Activated CD8-positive, alpha-beta memory T cell treated with anti-CD3 and anti-CD28 coated beads for 1 hour (primary cell): ENCODE results near the gene C2orf74.

Experiments used
- DNase-seq, 2 donors: peaks; one replicate each; pipeline ENCODE4 v3.0.0-alpha.2; 2020; ENCODE audit warnings: low read depth in 1 of 2; ENCODE audit errors: extremely low read depth in 1 of 2

Gene C2orf74

DNA sequence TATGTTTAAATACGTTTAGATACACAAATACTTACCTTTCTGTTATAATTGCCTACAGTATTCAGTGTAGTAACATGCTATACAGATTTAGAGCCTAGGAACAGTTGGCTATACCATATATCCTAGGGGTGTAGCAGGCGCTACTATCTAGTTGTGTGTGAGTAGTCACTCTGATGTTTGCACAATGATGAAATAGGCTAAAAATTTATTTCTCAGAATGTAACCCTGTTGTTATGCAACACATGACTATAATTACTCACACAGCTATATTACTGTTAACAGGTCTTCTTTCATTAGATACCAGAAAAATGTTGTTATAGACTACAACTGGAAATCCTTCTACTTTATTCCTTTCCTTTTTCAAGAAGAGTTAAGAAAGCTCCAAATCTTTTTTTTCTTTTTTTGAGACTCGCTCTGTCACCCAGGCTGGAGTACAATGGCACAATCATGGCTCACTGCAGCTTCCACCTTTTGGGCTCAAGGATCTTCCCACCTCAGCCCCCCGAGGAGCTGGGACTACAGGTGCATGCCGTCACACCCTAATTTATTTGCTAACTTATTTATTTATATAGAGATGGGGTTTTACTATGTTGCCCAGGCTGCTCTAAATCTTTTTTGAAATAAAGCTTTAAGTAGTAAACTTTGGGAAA, 48.5 kb downstream of the C2orf74 start:
- no peak for DNase-seq

DNA sequence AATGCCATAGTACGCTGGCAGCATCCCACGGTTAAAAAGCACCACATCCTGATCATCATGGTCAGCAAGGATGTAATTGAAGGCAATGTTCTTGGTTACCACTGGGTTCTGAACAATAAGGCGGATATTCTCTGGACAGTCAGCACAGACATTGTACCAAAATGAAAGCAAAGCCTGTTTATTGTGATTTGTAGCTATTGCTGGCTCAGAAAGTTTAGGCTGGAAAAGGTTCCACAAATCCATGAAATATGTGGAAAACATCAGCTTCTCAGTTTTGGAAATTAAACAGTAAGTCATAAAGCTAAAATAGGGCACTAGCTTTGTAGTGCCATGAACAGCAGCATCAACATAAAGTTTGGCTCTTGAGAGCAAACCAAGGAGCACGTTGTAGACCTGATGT, 52.2 kb downstream of the C2orf74 start:
- no peak for DNase-seq
